ENCODE measurements around the gene CYBB.

DNA sequence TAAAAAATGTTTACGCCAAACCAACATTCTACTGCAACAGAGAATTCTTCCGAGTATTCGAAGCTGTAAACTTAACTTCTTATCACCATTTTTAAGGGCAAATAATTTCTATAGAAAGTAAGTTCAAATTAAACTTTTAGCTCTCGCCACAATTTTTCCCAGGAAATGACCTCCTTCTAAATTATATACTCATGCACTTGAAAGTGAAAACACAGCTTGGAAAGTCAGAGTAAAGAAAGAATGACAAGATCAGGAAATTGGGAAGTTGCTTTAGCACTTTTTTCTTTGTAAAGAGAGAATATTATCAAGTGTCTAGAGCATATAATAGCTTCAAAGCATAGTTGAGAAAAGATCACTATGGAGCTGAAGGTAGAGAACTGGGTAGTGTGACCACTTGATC lies 1.2 kb downstream of the CYBB start:
- TF ChIP-seq, protein P1, sequence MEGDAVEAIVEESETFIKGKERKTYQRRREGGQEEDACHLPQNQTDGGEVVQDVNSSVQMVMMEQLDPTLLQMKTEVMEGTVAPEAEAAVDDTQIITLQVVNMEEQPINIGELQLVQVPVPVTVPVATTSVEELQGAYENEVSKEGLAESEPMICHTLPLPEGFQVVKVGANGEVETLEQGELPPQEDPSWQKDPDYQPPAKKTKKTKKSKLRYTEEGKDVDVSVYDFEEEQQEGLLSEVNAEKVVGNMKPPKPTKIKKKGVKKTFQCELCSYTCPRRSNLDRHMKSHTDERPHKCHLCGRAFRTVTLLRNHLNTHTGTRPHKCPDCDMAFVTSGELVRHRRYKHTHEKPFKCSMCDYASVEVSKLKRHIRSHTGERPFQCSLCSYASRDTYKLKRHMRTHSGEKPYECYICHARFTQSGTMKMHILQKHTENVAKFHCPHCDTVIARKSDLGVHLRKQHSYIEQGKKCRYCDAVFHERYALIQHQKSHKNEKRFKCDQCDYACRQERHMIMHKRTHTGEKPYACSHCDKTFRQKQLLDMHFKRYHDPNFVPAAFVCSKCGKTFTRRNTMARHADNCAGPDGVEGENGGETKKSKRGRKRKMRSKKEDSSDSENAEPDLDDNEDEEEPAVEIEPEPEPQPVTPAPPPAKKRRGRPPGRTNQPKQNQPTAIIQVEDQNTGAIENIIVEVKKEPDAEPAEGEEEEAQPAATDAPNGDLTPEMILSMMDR (IDR thresholded peaks at IDR 0.05) = no peak
- TF ChIP-seq POLR2A (IDR thresholded peaks at IDR 0.05) = no peak

All from uterus (tissue), 2 donors.